ENCODE data around the gene PAOX.

PAOX gene

DNA sequence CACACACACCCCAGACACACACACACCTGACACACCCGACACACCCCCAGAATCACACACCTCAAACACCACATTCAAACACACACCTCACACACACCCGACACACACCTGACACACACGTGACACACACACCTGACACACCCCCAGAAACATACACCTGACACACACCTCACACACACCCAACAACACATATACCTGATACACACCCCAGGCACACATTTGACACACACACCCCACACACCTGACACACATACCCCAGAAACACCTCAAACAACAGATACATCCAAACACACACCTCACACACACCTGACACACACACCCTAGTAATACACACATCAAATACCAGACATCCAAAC is 41.7 kb upstream of the PAOX start (continued):
- TF ChIP-seq, protein P1, sequence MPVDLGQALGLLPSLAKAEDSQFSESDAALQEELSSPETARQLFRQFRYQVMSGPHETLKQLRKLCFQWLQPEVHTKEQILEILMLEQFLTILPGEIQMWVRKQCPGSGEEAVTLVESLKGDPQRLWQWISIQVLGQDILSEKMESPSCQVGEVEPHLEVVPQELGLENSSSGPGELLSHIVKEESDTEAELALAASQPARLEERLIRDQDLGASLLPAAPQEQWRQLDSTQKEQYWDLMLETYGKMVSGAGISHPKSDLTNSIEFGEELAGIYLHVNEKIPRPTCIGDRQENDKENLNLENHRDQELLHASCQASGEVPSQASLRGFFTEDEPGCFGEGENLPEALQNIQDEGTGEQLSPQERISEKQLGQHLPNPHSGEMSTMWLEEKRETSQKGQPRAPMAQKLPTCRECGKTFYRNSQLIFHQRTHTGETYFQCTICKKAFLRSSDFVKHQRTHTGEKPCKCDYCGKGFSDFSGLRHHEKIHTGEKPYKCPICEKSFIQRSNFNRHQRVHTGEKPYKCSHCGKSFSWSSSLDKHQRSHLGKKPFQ (tag by site-specific recombination; IDR thresholded peaks at IDR 0.05) = 0 out of 2 replicates have a peak, but pooled peaks have one; percentile 10
- no peak for TF ChIP-seq IKZF3 (tag by site-specific recombination; IDR thresholded peaks at IDR 0.05)
- TF ChIP-seq ZNF830 (tag by site-specific recombination; IDR thresholded peaks at IDR 0.05; ENCODE audit: low read depth) = no peak
- TF ChIP-seq ZNF274 (IDR thresholded peaks at IDR 0.05; ENCODE audit: low read length) = no peak
- peak; percentile 30; the same call in 1 of the 2 replicates for TF ChIP-seq ZNF274 (tag by site-specific recombination; IDR thresholded peaks at IDR 0.05; ENCODE audit: borderline replicate concordance)
- TF ChIP-seq TCF7L2 (IDR thresholded peaks at IDR 0.05; ENCODE audit: borderline replicate concordance, low read depth, low read length) = no peak
- TF ChIP-seq KLF8 (tag by site-specific recombination; IDR thresholded peaks at IDR 0.05) = peak; percentile 66
- TF ChIP-seq, protein P2, sequence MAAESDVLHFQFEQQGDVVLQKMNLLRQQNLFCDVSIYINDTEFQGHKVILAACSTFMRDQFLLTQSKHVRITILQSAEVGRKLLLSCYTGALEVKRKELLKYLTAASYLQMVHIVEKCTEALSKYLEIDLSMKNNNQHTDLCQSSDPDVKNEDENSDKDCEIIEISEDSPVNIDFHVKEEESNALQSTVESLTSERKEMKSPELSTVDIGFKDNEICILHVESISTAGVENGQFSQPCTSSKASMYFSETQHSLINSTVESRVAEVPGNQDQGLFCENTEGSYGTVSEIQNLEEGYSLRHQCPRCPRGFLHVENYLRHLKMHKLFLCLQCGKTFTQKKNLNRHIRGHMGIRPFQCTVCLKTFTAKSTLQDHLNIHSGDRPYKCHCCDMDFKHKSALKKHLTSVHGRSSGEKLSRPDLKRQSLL (tag by site-specific recombination; IDR thresholded peaks at IDR 0.05) = no peak
- TF ChIP-seq ZNF350 (tag by site-specific recombination; IDR thresholded peaks at IDR 0.05) = no peak
- no peak for TF ChIP-seq HOXA7 (CRISPR knock-in tag; IDR thresholded peaks at IDR 0.05; ENCODE audit: borderline replicate concordance)
- TF ChIP-seq ZBTB7A (tag by site-specific recombination; IDR thresholded peaks at IDR 0.05; ENCODE audit: low read depth) = no peak
- TF ChIP-seq, protein P3, sequence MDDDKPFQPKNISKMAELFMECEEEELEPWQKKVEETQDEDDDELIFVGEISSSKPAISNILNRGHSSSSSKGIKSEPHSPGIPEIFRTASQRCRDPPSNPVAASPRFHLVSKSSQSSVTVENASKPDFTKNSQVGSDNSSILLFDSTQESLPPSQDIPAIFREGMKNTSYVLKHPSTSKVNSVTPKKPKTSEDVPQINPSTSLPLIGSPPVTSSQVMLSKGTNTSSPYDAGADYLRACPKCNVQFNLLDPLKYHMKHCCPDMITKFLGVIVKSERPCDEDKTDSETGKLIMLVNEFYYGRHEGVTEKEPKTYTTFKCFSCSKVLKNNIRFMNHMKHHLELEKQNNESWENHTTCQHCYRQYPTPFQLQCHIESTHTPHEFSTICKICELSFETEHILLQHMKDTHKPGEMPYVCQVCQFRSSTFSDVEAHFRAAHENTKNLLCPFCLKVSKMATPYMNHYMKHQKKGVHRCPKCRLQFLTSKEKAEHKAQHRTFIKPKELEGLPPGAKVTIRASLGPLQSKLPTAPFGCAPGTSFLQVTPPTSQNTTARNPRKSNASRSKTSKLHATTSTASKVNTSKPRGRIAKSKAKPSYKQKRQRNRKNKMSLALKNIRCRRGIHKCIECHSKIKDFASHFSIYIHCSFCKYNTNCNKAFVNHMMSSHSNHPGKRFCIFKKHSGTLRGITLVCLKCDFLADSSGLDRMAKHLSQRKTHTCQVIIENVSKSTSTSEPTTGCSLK (tag by site-specific recombination; IDR thresholded peaks at IDR 0.05) = no peak
- TF ChIP-seq, protein P4, sequence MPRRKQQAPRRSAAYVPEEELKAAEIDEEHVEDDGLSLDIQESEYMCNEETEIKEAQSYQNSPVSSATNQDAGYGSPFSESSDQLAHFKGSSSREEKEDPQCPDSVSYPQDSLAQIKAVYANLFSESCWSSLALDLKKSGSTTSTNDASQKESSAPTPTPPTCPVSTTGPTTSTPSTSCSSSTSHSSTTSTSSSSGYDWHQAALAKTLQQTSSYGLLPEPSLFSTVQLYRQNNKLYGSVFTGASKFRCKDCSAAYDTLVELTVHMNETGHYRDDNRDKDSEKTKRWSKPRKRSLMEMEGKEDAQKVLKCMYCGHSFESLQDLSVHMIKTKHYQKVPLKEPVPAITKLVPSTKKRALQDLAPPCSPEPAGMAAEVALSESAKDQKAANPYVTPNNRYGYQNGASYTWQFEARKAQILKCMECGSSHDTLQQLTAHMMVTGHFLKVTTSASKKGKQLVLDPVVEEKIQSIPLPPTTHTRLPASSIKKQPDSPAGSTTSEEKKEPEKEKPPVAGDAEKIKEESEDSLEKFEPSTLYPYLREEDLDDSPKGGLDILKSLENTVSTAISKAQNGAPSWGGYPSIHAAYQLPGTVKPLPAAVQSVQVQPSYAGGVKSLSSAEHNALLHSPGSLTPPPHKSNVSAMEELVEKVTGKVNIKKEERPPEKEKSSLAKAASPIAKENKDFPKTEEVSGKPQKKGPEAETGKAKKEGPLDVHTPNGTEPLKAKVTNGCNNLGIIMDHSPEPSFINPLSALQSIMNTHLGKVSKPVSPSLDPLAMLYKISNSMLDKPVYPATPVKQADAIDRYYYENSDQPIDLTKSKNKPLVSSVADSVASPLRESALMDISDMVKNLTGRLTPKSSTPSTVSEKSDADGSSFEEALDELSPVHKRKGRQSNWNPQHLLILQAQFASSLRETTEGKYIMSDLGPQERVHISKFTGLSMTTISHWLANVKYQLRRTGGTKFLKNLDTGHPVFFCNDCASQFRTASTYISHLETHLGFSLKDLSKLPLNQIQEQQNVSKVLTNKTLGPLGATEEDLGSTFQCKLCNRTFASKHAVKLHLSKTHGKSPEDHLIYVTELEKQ (tag by site-specific recombination; IDR thresholded peaks at IDR 0.05; ENCODE audit: borderline replicate concordance) = 0 out of 2 replicates have a peak, but pooled peaks have one; percentile 33
- no peak for TF ChIP-seq ZNF175 (tag by site-specific recombination; IDR thresholded peaks at IDR 0.05)
- TF ChIP-seq ZNF23 (tag by site-specific recombination; IDR thresholded peaks at IDR 0.05; ENCODE audit: borderline replicate concordance) = no peak
- TF ChIP-seq ZNF37A (tag by site-specific recombination; IDR thresholded peaks at IDR 0.05) = no peak

DNA sequence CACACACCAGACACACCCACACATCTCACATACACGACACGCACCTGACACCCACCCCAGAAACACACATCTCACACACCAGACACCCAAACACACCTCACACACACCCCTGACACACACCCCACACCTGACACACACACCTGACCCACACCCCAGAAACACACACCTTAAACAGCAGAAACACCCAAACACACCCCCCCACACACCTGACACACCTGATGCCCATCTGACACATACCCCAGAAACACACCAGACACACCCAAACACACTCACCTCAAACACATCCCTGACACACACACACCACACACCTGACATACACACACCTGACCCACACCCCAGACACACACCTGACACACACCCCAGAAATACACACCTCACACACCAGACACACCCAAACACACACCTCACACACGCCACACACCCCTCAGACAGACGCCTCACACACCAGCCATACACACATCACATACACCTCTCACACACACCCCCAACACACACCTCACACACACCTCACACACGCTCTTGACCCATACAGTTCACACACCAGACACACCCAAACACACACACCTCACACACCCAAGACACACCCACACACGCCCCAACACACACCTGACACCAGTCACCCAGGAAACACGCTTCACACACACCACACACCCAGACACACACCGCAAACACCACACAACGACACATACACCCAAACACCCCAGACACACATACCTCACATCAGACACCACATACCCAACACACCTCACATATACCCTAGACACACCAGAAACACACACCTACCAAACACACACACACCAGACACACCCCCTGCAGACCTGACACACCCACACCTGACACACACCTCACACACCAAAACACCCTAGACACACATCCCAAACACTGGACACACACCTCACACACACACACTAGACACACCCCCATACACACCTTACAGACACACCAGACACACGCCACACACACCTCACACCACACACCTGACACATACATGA is 40.7 kb upstream of the PAOX start:
- H3K27ac ChIP-seq (ENCODE audit: extremely low read depth, low read depth, low read length) = no peak overlapping the region
- no peak overlapping the region for H3K4me3 ChIP-seq (ENCODE audit: low read depth, low read length)
- ChIA-PET CTCF (no interaction called here), POLR2A (no interaction called here)
- no peaks in the 10 kb centered on the region for H3K36me3 ChIP-seq (ENCODE audit: control insufficient read depth in 2 of 2, insufficient read depth in 1 of 2, low read length in 2 of 2)
- H3K9me3 ChIP-seq (ENCODE audit: control insufficient read depth, insufficient read depth, low read depth, low read length) = no peaks in the 10 kb centered on the region
- H3K4me1 ChIP-seq (ENCODE audit: control insufficient read depth, insufficient read depth, low read length) = peaks cover 2% of the 10 kb centered on the region; the same call in 1 of the 2 replicates
- TF ChIP-seq ZFP3 (tag by site-specific recombination; IDR thresholded peaks at IDR 0.05; ENCODE audit: low read depth) (no peak; the same call in 1 of the 2 replicates), KLF9 (tag by site-specific recombination; IDR thresholded peaks at IDR 0.05; ENCODE audit: low read depth) (peak; percentile 95), ZNF837 (tag by site-specific recombination; IDR thresholded peaks at IDR 0.05) (no peak), ZNF248 (tag by site-specific recombination; IDR thresholded peaks at IDR 0.05) (0 out of 2 replicates have a peak, but pooled peaks have one; percentile 9), ZNF24 (tag by site-specific recombination; IDR thresholded peaks at IDR 0.05) (no peak)
- TF ChIP-seq, protein P5, sequence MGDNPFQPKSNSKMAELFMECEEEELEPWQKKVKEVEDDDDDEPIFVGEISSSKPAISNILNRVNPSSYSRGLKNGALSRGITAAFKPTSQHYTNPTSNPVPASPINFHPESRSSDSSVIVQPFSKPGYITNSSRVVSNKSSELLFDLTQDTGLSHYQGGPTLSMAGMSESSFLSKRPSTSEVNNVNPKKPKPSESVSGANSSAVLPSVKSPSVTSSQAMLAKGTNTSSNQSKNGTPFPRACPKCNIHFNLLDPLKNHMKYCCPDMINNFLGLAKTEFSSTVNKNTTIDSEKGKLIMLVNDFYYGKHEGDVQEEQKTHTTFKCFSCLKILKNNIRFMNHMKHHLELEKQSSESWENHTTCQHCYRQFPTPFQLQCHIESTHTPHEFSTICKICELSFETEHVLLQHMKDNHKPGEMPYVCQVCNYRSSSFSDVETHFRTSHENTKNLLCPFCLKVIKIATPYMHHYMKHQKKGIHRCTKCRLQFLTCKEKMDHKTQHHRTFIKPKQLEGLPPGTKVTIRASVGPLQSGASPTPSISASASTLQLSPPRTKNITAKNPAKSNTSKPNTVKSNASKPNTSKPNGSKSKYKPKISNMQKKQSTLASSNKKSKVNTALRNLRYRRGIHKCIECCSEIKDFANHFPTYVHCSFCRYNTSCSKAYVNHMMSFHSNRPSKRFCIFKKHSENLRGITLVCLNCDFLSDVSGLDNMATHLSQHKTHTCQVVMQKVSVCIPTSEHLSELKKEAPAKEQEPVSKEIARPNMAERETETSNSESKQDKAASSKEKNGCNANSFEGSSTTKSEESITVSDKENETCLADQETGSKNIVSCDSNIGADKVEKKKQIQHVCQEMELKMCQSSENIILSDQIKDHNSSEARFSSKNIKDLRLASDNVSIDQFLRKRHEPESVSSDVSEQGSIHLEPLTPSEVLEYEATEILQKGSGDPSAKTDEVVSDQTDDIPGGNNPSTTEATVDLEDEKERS (tag by site-specific recombination; IDR thresholded peaks at IDR 0.05) = no peak
- TF ChIP-seq, protein P2 (tag by site-specific recombination; IDR thresholded peaks at IDR 0.05) = no peak

Measured in HEK293 (cell line).